Measurements from ENCODE around the gene MRTFA. TPM values are rescaled to one million over a fixed set of nuclear protein-coding genes. Genes with fewer than 3 reads are reported as not detected.
"Not testable (repeated sequence)": the region's sequence is repeated elsewhere in the genome, so short reads cannot be mapped to it uniquely, and the experiment has no call there.

MRTFA gene
- total RNA-seq, 1 donor = 34.0 TPM

GRCh38 chr22:40585310-40585751 is 51.2 kb downstream of the MRTFA start:
- H3K27ac ChIP-seq (ENCODE audit: low read depth, low read length) = no peak overlapping the region
- TF ChIP-seq, protein P1, sequence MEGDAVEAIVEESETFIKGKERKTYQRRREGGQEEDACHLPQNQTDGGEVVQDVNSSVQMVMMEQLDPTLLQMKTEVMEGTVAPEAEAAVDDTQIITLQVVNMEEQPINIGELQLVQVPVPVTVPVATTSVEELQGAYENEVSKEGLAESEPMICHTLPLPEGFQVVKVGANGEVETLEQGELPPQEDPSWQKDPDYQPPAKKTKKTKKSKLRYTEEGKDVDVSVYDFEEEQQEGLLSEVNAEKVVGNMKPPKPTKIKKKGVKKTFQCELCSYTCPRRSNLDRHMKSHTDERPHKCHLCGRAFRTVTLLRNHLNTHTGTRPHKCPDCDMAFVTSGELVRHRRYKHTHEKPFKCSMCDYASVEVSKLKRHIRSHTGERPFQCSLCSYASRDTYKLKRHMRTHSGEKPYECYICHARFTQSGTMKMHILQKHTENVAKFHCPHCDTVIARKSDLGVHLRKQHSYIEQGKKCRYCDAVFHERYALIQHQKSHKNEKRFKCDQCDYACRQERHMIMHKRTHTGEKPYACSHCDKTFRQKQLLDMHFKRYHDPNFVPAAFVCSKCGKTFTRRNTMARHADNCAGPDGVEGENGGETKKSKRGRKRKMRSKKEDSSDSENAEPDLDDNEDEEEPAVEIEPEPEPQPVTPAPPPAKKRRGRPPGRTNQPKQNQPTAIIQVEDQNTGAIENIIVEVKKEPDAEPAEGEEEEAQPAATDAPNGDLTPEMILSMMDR (IDR thresholded peaks at IDR 0.05; ENCODE audit: extremely low read depth, low read depth, low read length) = no peak
- DNase-seq (ENCODE audit: insufficient read length, low spot score, missing footprints) = no peak
- peaks cover 13% of the 10 kb centered on the region for H4K20me1 ChIP-seq (ENCODE audit: insufficient read depth, low read length)
- peaks cover 10% of the 10 kb centered on the region for H3K4me1 ChIP-seq (ENCODE audit: insufficient read depth, low read length)
- H3K9me3 ChIP-seq (ENCODE audit: low read depth, low read length) = no peaks in the 10 kb centered on the region
- no peak overlapping the region for H2AFZ ChIP-seq (ENCODE audit: low read length)
- no peaks in the 10 kb centered on the region for H3K27me3 ChIP-seq (ENCODE audit: insufficient read depth, low read length)
- H3K4me3 ChIP-seq (ENCODE audit: insufficient read depth, low read length) = no peak overlapping the region
- H3K79me2 ChIP-seq (ENCODE audit: insufficient read depth, low read length) = peaks cover 59% of the 10 kb centered on the region
- no peaks in the 10 kb centered on the region for H3K36me3 ChIP-seq (ENCODE audit: insufficient read depth, low read length)
- H3K4me2 ChIP-seq (ENCODE audit: insufficient read depth, low read length) = no peak overlapping the region

GRCh38 chr22:40584766-40585165 is 51.8 kb downstream of the MRTFA start:
- H3K4me3 ChIP-seq (ENCODE audit: insufficient read depth, low read length); H3K27ac ChIP-seq (ENCODE audit: low read depth, low read length); H3K27me3 ChIP-seq (ENCODE audit: insufficient read depth, low read length); H2AFZ ChIP-seq (ENCODE audit: low read length); H3K4me2 ChIP-seq (ENCODE audit: insufficient read depth, low read length); DNase-seq (ENCODE audit: insufficient read length, low spot score, missing footprints); H3K9me3 ChIP-seq (ENCODE audit: low read depth, low read length); H3K36me3 ChIP-seq (ENCODE audit: insufficient read depth, low read length); H3K4me1 ChIP-seq (ENCODE audit: insufficient read depth, low read length): not testable (repeated sequence)
- Histone ChIP-seq H4K20me1 (ENCODE audit: insufficient read depth, low read length) (peaks cover 13% of the 10 kb centered on the region), H3K79me2 (ENCODE audit: insufficient read depth, low read length) (peaks cover 57% of the 10 kb centered on the region)

- H3K36me3 ChIP-seq (ENCODE audit: insufficient read depth, low read length) = no peaks in the 10 kb centered on the region
- H3K79me2 ChIP-seq (ENCODE audit: insufficient read depth, low read length) = peaks cover 53% of the 10 kb centered on the region
- no peak overlapping the region for H3K27ac ChIP-seq (ENCODE audit: low read depth, low read length)
- H3K9me3 ChIP-seq (ENCODE audit: low read depth, low read length) = no peaks in the 10 kb centered on the region
- H3K4me2 ChIP-seq (ENCODE audit: insufficient read depth, low read length) = no peak overlapping the region
- no peaks in the 10 kb centered on the region for H3K4me1 ChIP-seq (ENCODE audit: insufficient read depth, low read length)
- H3K27me3 ChIP-seq (ENCODE audit: insufficient read depth, low read length) = no peaks in the 10 kb centered on the region
- H3K4me3 ChIP-seq (ENCODE audit: insufficient read depth, low read length) = no peak overlapping the region
- H4K20me1 ChIP-seq (ENCODE audit: insufficient read depth, low read length) = peaks cover 16% of the 10 kb centered on the region
- DNase-seq (ENCODE audit: insufficient read length, low spot score, missing footprints) = no peak
- H2AFZ ChIP-seq (ENCODE audit: low read length) = no peak overlapping the region
- TF ChIP-seq, protein P1 (IDR thresholded peaks at IDR 0.05; ENCODE audit: extremely low read depth, low read depth, low read length) = no peak
Measured at GRCh38 chr22:40583053-40583741, 53.3 kb downstream of the MRTFA start.

DNA sequence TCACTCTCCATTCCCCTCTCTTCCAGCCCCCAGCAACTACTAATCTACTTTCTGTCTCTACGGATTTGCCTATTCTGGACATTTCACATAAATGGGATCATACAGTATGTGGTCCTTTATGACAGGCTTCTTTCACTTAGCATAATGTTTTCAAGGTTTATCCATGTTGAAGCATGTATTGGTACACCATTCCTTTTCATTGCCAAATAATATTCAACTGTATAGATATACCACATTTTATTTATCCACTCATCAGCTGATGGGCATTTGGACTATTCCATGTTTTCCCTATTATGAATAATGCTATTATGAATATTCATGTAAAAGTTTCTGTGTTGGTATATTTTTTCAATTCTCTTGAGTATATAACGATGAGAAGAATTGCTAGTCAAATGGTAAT is 54.5 kb downstream of the MRTFA start:
- H3K79me2 ChIP-seq (ENCODE audit: insufficient read depth, low read length) = peaks cover 44% of the 10 kb centered on the region
- H3K4me1 ChIP-seq (ENCODE audit: insufficient read depth, low read length) = no peaks in the 10 kb centered on the region
- no peak overlapping the region for H2AFZ ChIP-seq (ENCODE audit: low read length)
- peaks cover 9% of the 10 kb centered on the region for H4K20me1 ChIP-seq (ENCODE audit: insufficient read depth, low read length)
- no peak overlapping the region for H3K27ac ChIP-seq (ENCODE audit: low read depth, low read length)
- TF ChIP-seq, protein P1 (IDR thresholded peaks at IDR 0.05; ENCODE audit: extremely low read depth, low read depth, low read length) = no peak
- no peak overlapping the region for H3K4me3 ChIP-seq (ENCODE audit: insufficient read depth, low read length)
- H3K4me2 ChIP-seq (ENCODE audit: insufficient read depth, low read length) = no peak overlapping the region
- DNase-seq (ENCODE audit: insufficient read length, low spot score, missing footprints) = no peak
- no peaks in the 10 kb centered on the region for H3K27me3 ChIP-seq (ENCODE audit: insufficient read depth, low read length)
- no peaks in the 10 kb centered on the region for H3K9me3 ChIP-seq (ENCODE audit: low read depth, low read length)
- H3K36me3 ChIP-seq (ENCODE audit: insufficient read depth, low read length) = no peaks in the 10 kb centered on the region

Measured in osteoblast (primary cell).